HepG2 (cell line): Measurements from ENCODE around the gene TMEM198.

Experiments
- ATF1 ChIP-seq: IDR thresholded peaks from 2 replicates; pipeline ENCODE4 v1.6.1; 2016; ENCODE audit warnings: mild to moderate bottlenecking, control low read depth
- CEBPZ ChIP-seq: IDR thresholded peaks from 2 replicates; pipeline ENCODE4 v1.6.1; 2012; ENCODE audit warnings: low read length, improper control_type of control experiment
- FOXM1 ChIP-seq: sonication (generic); formaldehyde crosslinking; IDR thresholded peaks from 2 replicates; pipeline ENCODE4 v1.5.0; 2020; ENCODE audit warnings: missing genetic modification reagents
- RBAK ChIP-seq: sonication (generic); formaldehyde crosslinking; IDR thresholded peaks from 2 replicates; pipeline ENCODE4 v1.5.1; 2020; ENCODE audit warnings: mild to moderate bottlenecking, missing genetic modification reagents

- TF ChIP-seq ATF1 (CRISPR knock-in tag): no peak
- TF ChIP-seq FOXM1 (CRISPR knock-in tag): no peak
- TF ChIP-seq RBAK (CRISPR knock-in tag): no peak
- no peak for TF ChIP-seq CEBPZ
These were observed 14.3 kb downstream of the TMEM198 start for GRCh38 chr2:219557791-219558785.
